Measurements from ENCODE around the gene TRAF3.
"Not testable (repeated sequence)": the region's sequence is repeated elsewhere in the genome, so short reads cannot be mapped to it uniquely, and the experiment has no call there.

The TRAF3 gene

DNA sequence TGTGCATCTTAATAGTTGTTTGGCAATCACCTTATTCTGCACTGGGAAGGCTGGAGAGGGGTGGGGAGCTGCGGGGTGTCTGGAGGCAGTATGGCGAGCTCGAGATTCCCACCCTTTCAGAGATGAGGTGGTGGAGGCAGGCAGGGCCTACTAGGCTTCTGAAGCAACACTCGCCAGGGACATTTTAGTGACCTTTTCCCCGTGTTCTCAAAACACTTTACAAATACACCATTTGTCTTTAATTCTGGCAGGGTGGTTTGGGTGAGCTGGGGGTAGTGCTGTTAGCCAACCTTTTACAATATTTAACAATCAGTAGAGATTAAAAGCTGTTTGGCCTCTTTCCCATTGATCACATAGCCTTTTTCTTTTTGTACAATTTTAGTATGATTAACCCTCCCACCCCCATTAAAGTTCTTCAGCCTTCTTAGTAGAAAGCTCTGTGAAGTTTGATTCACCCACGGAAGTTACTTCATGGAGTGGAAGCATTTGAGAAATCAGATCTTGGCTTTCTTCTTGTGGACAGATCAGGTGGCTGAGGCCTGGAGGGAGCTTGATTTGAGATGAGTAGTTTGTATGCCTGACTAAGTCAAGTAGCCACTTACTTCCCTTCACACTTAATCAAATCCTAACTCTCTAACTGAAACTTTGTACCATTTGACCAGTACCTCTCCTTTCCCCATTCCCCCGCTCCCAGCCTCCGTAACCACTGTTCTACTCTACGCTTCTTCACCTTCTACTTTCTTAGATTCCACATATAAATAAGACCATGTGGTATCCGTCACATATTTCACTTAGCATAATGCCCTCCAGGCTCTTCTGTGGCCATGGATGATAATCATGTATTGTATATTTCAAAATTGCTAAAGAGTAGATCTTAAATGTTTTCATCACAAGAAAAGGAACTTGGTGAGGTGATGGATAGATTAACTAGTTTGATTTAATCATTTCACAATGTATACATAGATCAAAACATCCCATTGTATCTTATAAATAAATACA is 41.0 kb downstream of the TRAF3 start:
- Mint-ChIP-seq H3K27ac (peak overlapping the region; percentile 63), H3K36me3 (peaks cover 33 to 55% of the 10 kb centered on the region in 2 donors), H3K4me3 (peak overlapping the region in 1 of 2 donors; percentile 15), H3K27me3 (no peaks in the 10 kb centered on the region), H3K4me1 (peaks cover 53 to 80% of the 10 kb centered on the region in 2 donors), H3K9me3 (peaks cover 0 to 2% of the 10 kb centered on the region in 2 donors)
- DNase-seq (no peak), ATAC-seq (replicated peaks) (peak in 1 of 2 donors; percentile 32)

GRCh38 chr14:102819176-102819628 is 42.0 kb downstream of the TRAF3 start:
- peak; percentile 53 for DNase-seq
- H3K27ac Mint-ChIP-seq, result peak overlapping the region; percentile 91
- peak; percentile 83 to 91 for ATAC-seq (replicated peaks)
- peaks cover 51 to 77% of the 10 kb centered on the region in 2 donors for H3K4me1 Mint-ChIP-seq
- H3K4me3 Mint-ChIP-seq, result peak overlapping the region; percentile 62 to 73
- H3K27me3 Mint-ChIP-seq, result no peaks in the 10 kb centered on the region
- H3K9me3 Mint-ChIP-seq, result no peaks in the 10 kb centered on the region
- peaks cover 26 to 47% of the 10 kb centered on the region in 2 donors for H3K36me3 Mint-ChIP-seq

DNA sequence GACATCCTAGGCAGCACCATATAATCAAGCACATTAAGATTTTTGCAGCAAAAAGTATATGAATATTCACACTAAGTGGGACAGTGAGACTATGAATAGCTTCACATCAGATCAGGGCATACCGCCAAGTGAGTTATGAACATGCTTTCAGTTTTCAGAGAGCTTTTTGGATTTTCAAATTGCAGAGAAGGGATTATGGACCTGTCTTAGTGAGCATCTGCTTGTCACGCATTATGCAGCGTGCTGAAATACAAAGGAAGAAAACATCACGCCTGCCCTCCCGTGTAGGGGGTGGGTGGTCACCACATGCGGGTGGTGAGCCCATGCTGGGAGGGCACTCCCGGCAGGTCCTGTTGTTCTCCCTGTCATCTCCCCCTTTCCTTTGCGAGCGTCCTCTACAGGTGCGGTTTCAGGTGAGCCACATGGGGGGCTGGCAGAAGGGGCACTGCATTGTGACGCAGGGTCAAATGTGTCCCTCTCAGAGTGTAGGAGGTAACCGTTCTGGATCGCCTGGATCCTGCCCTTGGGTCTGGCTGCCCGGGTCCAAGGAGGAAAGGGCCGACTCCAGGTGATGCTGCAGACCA is 42.6 kb downstream of the TRAF3 start:
- DNase-seq (no peak), ATAC-seq (replicated peaks) (peak; percentile 2 to 17)
- H3K4me3 Mint-ChIP-seq, result peak overlapping the region in 1 of 2 donors; percentile 73
- H3K27ac Mint-ChIP-seq, result peak overlapping the region; percentile 91
- H3K27me3 Mint-ChIP-seq, result no peaks in the 10 kb centered on the region
- H3K9me3 Mint-ChIP-seq, result no peaks in the 10 kb centered on the region
- H3K36me3 Mint-ChIP-seq, result peaks cover 22 to 41% of the 10 kb centered on the region in 2 donors
- H3K4me1 Mint-ChIP-seq, result peaks cover 50 to 74% of the 10 kb centered on the region in 2 donors

- peaks cover 55 to 79% of the 10 kb centered on the region in 2 donors for H3K4me1 Mint-ChIP-seq
- ATAC-seq (replicated peaks) (no peak), DNase-seq (no peak)
- no peak overlapping the region for H3K4me3 Mint-ChIP-seq
- H3K27ac Mint-ChIP-seq, result no peak overlapping the region
- H3K27me3 Mint-ChIP-seq, result no peaks in the 10 kb centered on the region
- H3K36me3 Mint-ChIP-seq, result peaks cover 26 to 42% of the 10 kb centered on the region in 2 donors
- H3K9me3 Mint-ChIP-seq, result no peaks in the 10 kb centered on the region
Measured at GRCh38 chr14:102821252-102821651, 44.0 kb downstream of the TRAF3 start.

- H3K4me3 Mint-ChIP-seq, result peak overlapping the region in 1 of 2 donors; percentile 0
- ATAC-seq (replicated peaks), result peak; percentile 35 to 47
Measured at GRCh38 chr14:102822311-102822863, 45.1 kb downstream of the TRAF3 start.

DNA sequence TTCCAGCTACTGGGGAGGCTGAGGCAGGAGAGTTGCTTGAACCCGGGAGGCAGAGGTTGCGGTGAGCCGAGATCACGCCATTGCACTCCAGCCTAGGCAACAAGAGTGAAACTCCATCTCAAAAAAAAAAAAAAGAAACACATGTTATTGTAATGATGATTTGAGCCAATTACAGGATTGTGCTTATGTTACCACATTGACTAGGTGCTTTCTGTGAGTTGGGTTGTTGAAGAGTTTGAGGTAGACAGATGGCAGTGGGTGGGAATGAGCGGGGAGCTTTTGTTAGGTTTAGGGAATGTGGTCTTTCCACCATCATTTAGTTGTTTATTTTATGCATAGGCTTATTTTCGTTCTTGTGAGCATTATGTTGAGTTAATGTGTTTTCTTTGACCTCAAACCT is 45.6 kb downstream of the TRAF3 start:
- Mint-ChIP-seq H3K4me3 (peak overlapping the region in 1 of 2 donors; percentile 0), H3K36me3 (peaks cover 20 to 40% of the 10 kb centered on the region in 2 donors), H3K4me1 (peaks cover 50 to 78% of the 10 kb centered on the region in 2 donors), H3K27ac (peak overlapping the region; percentile 0)
- not testable (repeated sequence) for H3K27me3 Mint-ChIP-seq; DNase-seq; H3K9me3 Mint-ChIP-seq; ATAC-seq (replicated peaks)

More at GRCh38 chr14:102822311-102822863, 45.1 kb downstream of the TRAF3 start:
- Mint-ChIP-seq H3K27me3 (no peaks in the 10 kb centered on the region), H3K4me1 (peaks cover 50 to 78% of the 10 kb centered on the region in 2 donors), H3K9me3 (no peaks in the 10 kb centered on the region), H3K27ac (peak overlapping the region; percentile 0), H3K36me3 (peaks cover 20 to 40% of the 10 kb centered on the region in 2 donors)
- DNase-seq, result no peak

DNA sequence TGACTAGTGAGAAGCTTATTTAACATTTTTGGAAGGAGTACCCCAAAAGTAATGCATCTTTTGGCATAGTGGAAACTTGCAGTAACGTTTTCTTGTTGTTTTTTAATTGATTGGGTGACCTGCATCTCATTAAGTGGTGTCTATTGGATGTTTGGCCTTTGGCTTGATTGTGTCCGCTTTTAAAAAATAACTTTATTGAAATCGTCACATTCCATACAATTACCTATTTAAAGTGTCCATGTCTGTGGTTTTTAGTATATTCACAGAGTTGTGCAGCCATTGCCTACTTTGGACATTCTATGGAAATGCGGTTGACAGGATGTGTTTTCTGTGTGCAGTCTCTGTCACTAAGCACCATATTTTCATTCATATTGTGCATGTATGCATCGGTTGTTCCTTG is 46.3 kb downstream of the TRAF3 start:
- no peaks in the 10 kb centered on the region for H3K27me3 Mint-ChIP-seq
- H3K4me1 Mint-ChIP-seq, result peaks cover 46 to 77% of the 10 kb centered on the region in 2 donors
- H3K27ac Mint-ChIP-seq, result no peak overlapping the region
- H3K36me3 Mint-ChIP-seq, result peaks cover 17 to 35% of the 10 kb centered on the region in 2 donors
- H3K9me3 Mint-ChIP-seq, result no peaks in the 10 kb centered on the region
- no peak for ATAC-seq (replicated peaks)
- H3K4me3 Mint-ChIP-seq, result no peak overlapping the region
- no peak for DNase-seq

DNA sequence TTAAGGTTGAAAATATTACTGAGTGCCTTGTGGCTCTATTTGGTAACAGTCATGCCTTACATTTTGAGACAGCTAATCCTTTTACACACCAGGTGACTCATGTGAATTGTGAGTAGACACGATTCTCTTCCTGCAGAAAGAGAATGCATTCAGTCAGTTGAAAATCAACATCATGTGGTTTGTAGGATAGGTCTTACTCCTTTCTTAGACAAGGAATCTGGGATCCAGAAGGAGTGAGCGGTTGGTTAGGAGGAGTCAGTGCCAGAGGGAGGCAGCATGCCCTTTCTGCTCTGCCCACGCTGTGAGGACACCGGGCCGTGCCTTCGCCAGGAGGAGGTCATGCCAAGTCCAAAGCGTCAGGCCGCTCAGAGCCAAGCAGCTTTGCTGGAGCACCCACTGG is 47.6 kb downstream of the TRAF3 start:
- H3K9me3 Mint-ChIP-seq, result no peaks in the 10 kb centered on the region
- H3K36me3 Mint-ChIP-seq, result peaks cover 13 to 26% of the 10 kb centered on the region in 2 donors
- ATAC-seq (replicated peaks), result no peak
- no peak for DNase-seq
- H3K27ac Mint-ChIP-seq, result peak overlapping the region; percentile 39
- H3K27me3 Mint-ChIP-seq, result no peaks in the 10 kb centered on the region
- H3K4me3 Mint-ChIP-seq, result peak overlapping the region in 1 of 2 donors; percentile 37
- H3K4me1 Mint-ChIP-seq, result peaks cover 42 to 77% of the 10 kb centered on the region in 2 donors

DNA sequence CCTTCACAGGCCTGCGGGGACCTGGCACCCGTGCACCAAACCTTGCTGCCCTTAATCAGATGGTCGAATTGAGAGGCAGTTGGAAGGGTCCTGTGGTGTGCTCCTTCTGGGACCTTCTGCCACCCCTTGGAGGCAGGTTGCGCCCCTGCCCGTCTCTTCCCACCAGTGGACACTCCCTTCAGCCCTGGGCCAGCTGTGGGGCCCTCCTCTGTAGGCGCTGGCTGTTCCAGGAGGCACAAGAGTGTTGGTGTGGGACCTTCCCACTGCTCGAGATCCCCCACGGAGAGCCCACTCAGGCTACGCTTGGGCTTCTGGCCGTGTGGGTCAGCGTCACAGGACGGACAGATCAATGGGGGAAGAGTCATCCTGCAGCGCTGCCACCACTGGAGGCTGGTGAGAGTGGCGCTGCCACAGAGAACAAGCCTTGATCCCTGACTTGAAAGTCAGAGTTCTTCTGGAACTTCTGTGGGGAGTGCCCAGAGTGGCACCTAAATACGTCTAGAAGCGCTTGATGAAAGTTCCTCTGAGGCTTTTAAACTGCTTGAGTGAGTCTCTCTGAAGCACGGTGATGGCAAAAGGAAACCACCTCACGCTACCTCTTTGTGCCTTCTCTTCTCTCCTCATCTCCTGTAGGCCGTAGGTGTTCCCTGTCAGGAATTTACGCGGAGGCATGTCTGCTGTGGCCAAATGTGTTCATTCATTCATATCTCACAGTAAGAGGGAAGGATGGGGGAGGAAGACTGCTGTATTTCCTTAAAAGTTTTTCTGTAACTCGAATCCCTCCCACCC is 48.3 kb downstream of the TRAF3 start:
- H3K27ac Mint-ChIP-seq, result peak overlapping the region; percentile 78
- peaks cover 43 to 81% of the 10 kb centered on the region in 2 donors for H3K4me1 Mint-ChIP-seq
- H3K27me3 Mint-ChIP-seq, result no peaks in the 10 kb centered on the region
- no peaks in the 10 kb centered on the region for H3K9me3 Mint-ChIP-seq
- DNase-seq (no peak), ATAC-seq (replicated peaks) (peak; percentile 51 to 54)
- peaks cover 14 to 26% of the 10 kb centered on the region in 2 donors for H3K36me3 Mint-ChIP-seq
- H3K4me3 Mint-ChIP-seq, result peak overlapping the region in 1 of 2 donors; percentile 37

DNA sequence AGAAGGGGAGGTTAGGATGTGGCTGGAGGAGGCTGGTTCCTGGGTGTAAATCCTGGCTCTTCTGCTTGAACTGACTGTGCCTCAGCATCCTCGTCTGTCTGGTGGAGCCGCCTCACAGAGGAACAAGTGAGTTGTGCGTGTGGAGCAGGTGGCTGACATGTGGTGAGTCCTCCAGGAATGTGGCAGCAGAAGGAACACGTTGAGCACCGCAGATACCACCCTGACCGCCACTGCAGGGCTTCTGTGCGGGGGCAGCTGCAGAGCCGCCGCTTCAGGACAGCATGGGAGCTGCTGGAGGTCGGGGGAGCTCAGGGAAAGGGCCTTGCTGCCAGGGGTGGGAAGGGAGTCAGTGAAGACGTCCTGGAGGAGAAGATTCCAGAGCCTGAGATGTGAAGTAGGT is 48.9 kb downstream of the TRAF3 start:
- Mint-ChIP-seq H3K4me3 (peak overlapping the region in 1 of 2 donors; percentile 25), H3K27ac (peak overlapping the region; percentile 78), H3K9me3 (no peaks in the 10 kb centered on the region), H3K36me3 (peaks cover 18 to 31% of the 10 kb centered on the region in 2 donors), H3K27me3 (no peaks in the 10 kb centered on the region), H3K4me1 (peaks cover 46 to 87% of the 10 kb centered on the region in 2 donors)
- DNase-seq, result no peak
- no peak for ATAC-seq (replicated peaks)

GRCh38 chr14:102826751-102827675 is 49.8 kb downstream of the TRAF3 start:
- peaks cover 23 to 36% of the 10 kb centered on the region in 2 donors for H3K36me3 Mint-ChIP-seq
- no peak for DNase-seq
- no peak for ATAC-seq (replicated peaks)
- H3K4me3 Mint-ChIP-seq, result no peak overlapping the region
- no peaks in the 10 kb centered on the region for H3K27me3 Mint-ChIP-seq
- no peaks in the 10 kb centered on the region for H3K9me3 Mint-ChIP-seq
- H3K27ac Mint-ChIP-seq, result no peak overlapping the region
- peaks cover 48 to 87% of the 10 kb centered on the region in 2 donors for H3K4me1 Mint-ChIP-seq

- Mint-ChIP-seq H3K4me1 (peaks cover 48 to 82% of the 10 kb centered on the region in 2 donors), H3K4me3 (no peak overlapping the region), H3K9me3 (no peaks in the 10 kb centered on the region), H3K36me3 (peaks cover 25 to 33% of the 10 kb centered on the region in 2 donors), H3K27ac (no peak overlapping the region), H3K27me3 (no peaks in the 10 kb centered on the region)
- DNase-seq (no peak), ATAC-seq (replicated peaks) (no peak)
Measured at GRCh38 chr14:102827716-102828115, 50.5 kb downstream of the TRAF3 start.

GRCh38 chr14:102828151-102828550 is 50.9 kb downstream of the TRAF3 start:
- Mint-ChIP-seq H3K9me3 (no peaks in the 10 kb centered on the region), H3K4me1 (peaks cover 48 to 77% of the 10 kb centered on the region in 2 donors), H3K4me3 (no peak overlapping the region), H3K27ac (peak overlapping the region; percentile 14), H3K36me3 (peaks cover 29 to 34% of the 10 kb centered on the region in 2 donors), H3K27me3 (no peaks in the 10 kb centered on the region)
- no peak for ATAC-seq (replicated peaks)
- no peak for DNase-seq
